OCI-LY1 (cell line): ENCODE data around the gene CELSR3.

Experiments
- H2AFZ ChIP-seq: fragments of 200-600 bp; sonication (generic), shearing (Covaris generic); 2 replicates; pipeline ENCODE4 v1.6.0; 2014; ENCODE audit warnings: antibody characterized with exemption, mild to moderate bottlenecking, low read length
- H3F3A ChIP-seq: fragments of 200-600 bp; sonication (generic), shearing (Covaris generic); 2 replicates; pipeline ENCODE4 v1.6.0; 2014; ENCODE audit warnings: mild to moderate bottlenecking, antibody characterized with exemption, low read length, moderate library complexity; ENCODE audit not compliant: insufficient read depth
- H3K27ac ChIP-seq: fragments of 200-600 bp; sonication (generic); 2 replicates; pipeline ENCODE4 v1.5.1; 2014; ENCODE audit warnings: low read length, mixed run types, mild to moderate bottlenecking, low read depth; ENCODE audit not compliant: poor library complexity, severe bottlenecking
- H3K27me3 ChIP-seq: fragments of 200-600 bp; sonication (generic); 2 replicates; pipeline ENCODE4 v1.6.0; 2014; ENCODE audit warnings: antibody characterized with exemption, mild to moderate bottlenecking, low read length, moderate library complexity; ENCODE audit not compliant: insufficient read depth
- H3K36me3 ChIP-seq: fragments of 200-600 bp; sonication (generic); 2 replicates; pipeline ENCODE4 v1.6.1; 2014; ENCODE audit warnings: mild to moderate bottlenecking, antibody characterized with exemption, low read length, moderate library complexity, mixed read lengths; ENCODE audit not compliant: insufficient read depth
- H3K4me1 ChIP-seq: fragments of 200-600 bp; sonication (generic); 2 replicates; pipeline ENCODE4 v1.5.1; 2014; ENCODE audit warnings: mild to moderate bottlenecking, low read length, moderate library complexity; ENCODE audit not compliant: insufficient read depth, severe bottlenecking
- H3K4me2 ChIP-seq: fragments of 200-600 bp; sonication (generic), shearing (Covaris generic); 2 replicates; pipeline ENCODE4 v1.6.1; 2014; ENCODE audit warnings: low read length
- H3K4me3 ChIP-seq: fragments of 200-600 bp; sonication (generic); 2 replicates; pipeline ENCODE4 v1.5.1; 2014; ENCODE audit warnings: low read length, low read depth, mild to moderate bottlenecking, mixed read lengths; ENCODE audit not compliant: poor library complexity, severe bottlenecking
- H3K79me2 ChIP-seq: fragments of 200-600 bp; shearing (Covaris generic); 2 replicates; pipeline ENCODE4 v1.6.1; 2016; ENCODE audit warnings: mixed run types, low read length, mixed read lengths; ENCODE audit not compliant: insufficient read depth
- H3K9ac ChIP-seq: fragments of 200-600 bp; sonication (generic), shearing (Covaris generic); 2 replicates; pipeline ENCODE4 v1.6.1; 2014; ENCODE audit warnings: mild to moderate bottlenecking, low read length, mixed read lengths
- H3K9me2 ChIP-seq: fragments of 200-600 bp; sonication (generic), shearing (Covaris generic); 2 replicates; pipeline ENCODE4 v1.6.1; 2014; ENCODE audit warnings: low read depth, mild to moderate bottlenecking, low read length, mixed read lengths
- H3K9me3 ChIP-seq: fragments of 200-600 bp; shearing (Covaris generic); 2 replicates; pipeline ENCODE4 v1.6.1; 2014; ENCODE audit warnings: low read length, mixed read lengths
- H4K20me1 ChIP-seq: fragments of 200-600 bp; sonication (generic), shearing (Covaris generic); 2 replicates; pipeline ENCODE4 v1.6.0; 2016; ENCODE audit warnings: mild to moderate bottlenecking, low read length; ENCODE audit not compliant: insufficient read depth
- CTCF ChIP-seq: fragments of 200-600 bp; sonication (generic), shearing (Covaris generic); IDR thresholded peaks from 2 replicates; pipeline ENCODE4 v1.5.1; 2017; ENCODE audit warnings: mild to moderate bottlenecking, antibody characterized with exemption, low read length, moderate library complexity, mixed read lengths
- EZH2 ChIP-seq: fragments of 200-600 bp; sonication (generic), shearing (Covaris generic); IDR thresholded peaks from 2 replicates; pipeline ENCODE4 v1.8.0; 2017; ENCODE audit warnings: borderline replicate concordance, mixed run types, mild to moderate bottlenecking, antibody characterized with exemption, low read length, moderate library complexity, mixed read lengths

The CELSR3 gene

GRCh38 chr3:48598323-48599076 lies 64.2 kb downstream of the CELSR3 start:
- Histone ChIP-seq H3K9ac (no peak overlapping the region), H3K9me3 (no peaks in the 10 kb centered on the region), H3K79me2 (no peaks in the 10 kb centered on the region), H3K27me3 (peaks cover 11% of the 10 kb centered on the region), H3K9me2 (no peaks in the 10 kb centered on the region), H2AFZ (no peak overlapping the region), H3K4me2 (no peak overlapping the region), H3K4me1 (no peaks in the 10 kb centered on the region), H4K20me1 (no peaks in the 10 kb centered on the region), H3K27ac (no peak overlapping the region), H3K4me3 (no peak overlapping the region), H3F3A (no peaks in the 10 kb centered on the region), H3K36me3 (peaks cover 61% of the 10 kb centered on the region)
- TF ChIP-seq CTCF: no peak

- H3K4me1 ChIP-seq: no peaks in the 10 kb centered on the region
- no peaks in the 10 kb centered on the region for H3F3A ChIP-seq
- H3K9ac ChIP-seq: no peak overlapping the region
- H2AFZ ChIP-seq: no peak overlapping the region
- no peaks in the 10 kb centered on the region for H3K9me3 ChIP-seq
- TF ChIP-seq CTCF (no peak), EZH2 (no peak)
- H3K27ac ChIP-seq: no peak overlapping the region
- no peaks in the 10 kb centered on the region for H3K79me2 ChIP-seq
- H3K4me2 ChIP-seq: no peak overlapping the region
- H3K4me3 ChIP-seq: no peak overlapping the region
- H3K27me3 ChIP-seq: peaks cover 15% of the 10 kb centered on the region
- peaks cover 50% of the 10 kb centered on the region for H3K36me3 ChIP-seq
- no peaks in the 10 kb centered on the region for H3K9me2 ChIP-seq
- no peaks in the 10 kb centered on the region for H4K20me1 ChIP-seq
Observed at GRCh38 chr3:48597408-48597800, 65.3 kb downstream of the CELSR3 start.

- TF ChIP-seq EZH2: no peak
- TF ChIP-seq CTCF: no peak
- Histone ChIP-seq H3K79me2 (no peaks in the 10 kb centered on the region), H2AFZ (no peak overlapping the region), H3K9me3 (no peaks in the 10 kb centered on the region), H3K4me3 (no peak overlapping the region), H3K9me2 (no peaks in the 10 kb centered on the region), H3K27me3 (peaks cover 15% of the 10 kb centered on the region), H3K27ac (no peak overlapping the region), H3K4me1 (no peaks in the 10 kb centered on the region), H3F3A (no peaks in the 10 kb centered on the region), H4K20me1 (no peaks in the 10 kb centered on the region), H3K4me2 (no peak overlapping the region), H3K9ac (no peak overlapping the region), H3K36me3 (peaks cover 46% of the 10 kb centered on the region)
Observed at GRCh38 chr3:48596676-48597407, 65.8 kb downstream of the CELSR3 start.
